Measurements from ENCODE around the gene NT5C3B. TPM values are rescaled to one million over a fixed set of nuclear protein-coding genes. Genes with fewer than 3 reads are reported as not detected.
"Not testable (repeated sequence)": the region's sequence is repeated elsewhere in the genome, so short reads cannot be mapped to it uniquely, and the experiment has no call there.

The NT5C3B gene
- total and polyA plus RNA-seq, 2 experiments from 2014 or later = 164 to 222 TPM

DNA sequence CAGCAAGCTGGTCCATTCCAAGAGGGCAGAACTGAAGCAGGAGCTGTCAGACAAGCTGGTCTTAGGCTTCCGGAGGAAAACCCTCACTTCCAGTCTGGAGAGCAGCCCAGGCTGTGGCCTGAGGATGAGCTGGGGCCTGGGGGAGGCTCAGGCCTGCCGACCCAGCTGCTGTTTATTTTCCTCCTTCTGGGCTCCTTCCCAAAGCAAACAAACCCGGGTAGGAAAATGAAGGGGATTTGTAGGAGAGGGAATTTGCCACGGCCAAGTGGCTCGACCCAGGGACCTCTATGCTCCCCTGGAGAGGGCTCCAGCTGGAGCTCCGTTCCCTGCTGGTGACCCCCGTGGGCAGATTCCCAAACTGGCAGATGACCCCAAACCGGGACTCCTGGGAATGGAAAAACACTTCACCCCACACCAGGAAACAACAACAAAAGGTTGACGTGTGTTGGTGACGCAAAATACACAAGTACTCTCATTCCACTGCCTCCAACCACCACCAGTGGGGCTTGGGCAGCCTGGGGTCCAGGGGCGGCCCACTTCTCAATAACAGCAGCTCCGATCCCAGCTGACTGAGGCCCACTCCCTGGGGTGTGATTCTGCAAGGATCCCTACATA is 58.4 kb downstream of the NT5C3B start:
- H3K27me3 ChIP-seq = no peaks in the 10 kb centered on the region
- H3K9me3 ChIP-seq (ENCODE audit: low read depth) = no peaks in the 10 kb centered on the region
- TF ChIP-seq, protein P1, sequence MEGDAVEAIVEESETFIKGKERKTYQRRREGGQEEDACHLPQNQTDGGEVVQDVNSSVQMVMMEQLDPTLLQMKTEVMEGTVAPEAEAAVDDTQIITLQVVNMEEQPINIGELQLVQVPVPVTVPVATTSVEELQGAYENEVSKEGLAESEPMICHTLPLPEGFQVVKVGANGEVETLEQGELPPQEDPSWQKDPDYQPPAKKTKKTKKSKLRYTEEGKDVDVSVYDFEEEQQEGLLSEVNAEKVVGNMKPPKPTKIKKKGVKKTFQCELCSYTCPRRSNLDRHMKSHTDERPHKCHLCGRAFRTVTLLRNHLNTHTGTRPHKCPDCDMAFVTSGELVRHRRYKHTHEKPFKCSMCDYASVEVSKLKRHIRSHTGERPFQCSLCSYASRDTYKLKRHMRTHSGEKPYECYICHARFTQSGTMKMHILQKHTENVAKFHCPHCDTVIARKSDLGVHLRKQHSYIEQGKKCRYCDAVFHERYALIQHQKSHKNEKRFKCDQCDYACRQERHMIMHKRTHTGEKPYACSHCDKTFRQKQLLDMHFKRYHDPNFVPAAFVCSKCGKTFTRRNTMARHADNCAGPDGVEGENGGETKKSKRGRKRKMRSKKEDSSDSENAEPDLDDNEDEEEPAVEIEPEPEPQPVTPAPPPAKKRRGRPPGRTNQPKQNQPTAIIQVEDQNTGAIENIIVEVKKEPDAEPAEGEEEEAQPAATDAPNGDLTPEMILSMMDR (IDR thresholded peaks at IDR 0.05; ENCODE audit: low read depth, low read length) = no peak
- H3K36me3 ChIP-seq = no peaks in the 10 kb centered on the region
- no peak overlapping the region for H3K4me3 ChIP-seq
- H3K27ac ChIP-seq = peak overlapping the region; percentile 71
- H3K4me1 ChIP-seq (ENCODE audit: low read depth) = peaks cover 34% of the 10 kb centered on the region
- DNase-seq (ENCODE audit: low read depth in 1 of 2, low spot score in 1 of 2) = peak in 1 of 2 donors; percentile 98

DNA sequence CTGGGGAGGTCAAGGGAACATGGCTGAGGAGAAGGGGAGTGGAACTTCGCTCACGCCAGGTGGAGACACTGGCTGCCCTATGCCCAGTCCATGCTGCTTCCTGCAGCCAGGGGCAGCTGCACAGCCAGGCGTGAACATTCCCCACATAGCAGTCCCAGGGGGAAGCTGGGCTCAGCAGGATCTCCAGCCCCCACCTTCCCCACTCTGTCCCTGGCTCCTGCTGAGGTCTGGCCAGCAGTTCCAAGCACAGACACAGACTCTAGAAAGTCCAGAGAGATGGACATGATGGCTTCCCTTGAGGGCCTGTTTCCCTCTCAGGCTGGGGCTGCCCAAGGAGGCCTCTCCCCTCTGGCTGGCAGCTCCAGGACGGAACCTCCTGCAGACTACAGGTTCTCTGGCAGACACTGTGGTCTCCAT is 58.9 kb downstream of the NT5C3B start:
- peak in 1 of 2 donors; percentile 25 for DNase-seq (ENCODE audit: low read depth in 1 of 2, low spot score in 1 of 2)

DNA sequence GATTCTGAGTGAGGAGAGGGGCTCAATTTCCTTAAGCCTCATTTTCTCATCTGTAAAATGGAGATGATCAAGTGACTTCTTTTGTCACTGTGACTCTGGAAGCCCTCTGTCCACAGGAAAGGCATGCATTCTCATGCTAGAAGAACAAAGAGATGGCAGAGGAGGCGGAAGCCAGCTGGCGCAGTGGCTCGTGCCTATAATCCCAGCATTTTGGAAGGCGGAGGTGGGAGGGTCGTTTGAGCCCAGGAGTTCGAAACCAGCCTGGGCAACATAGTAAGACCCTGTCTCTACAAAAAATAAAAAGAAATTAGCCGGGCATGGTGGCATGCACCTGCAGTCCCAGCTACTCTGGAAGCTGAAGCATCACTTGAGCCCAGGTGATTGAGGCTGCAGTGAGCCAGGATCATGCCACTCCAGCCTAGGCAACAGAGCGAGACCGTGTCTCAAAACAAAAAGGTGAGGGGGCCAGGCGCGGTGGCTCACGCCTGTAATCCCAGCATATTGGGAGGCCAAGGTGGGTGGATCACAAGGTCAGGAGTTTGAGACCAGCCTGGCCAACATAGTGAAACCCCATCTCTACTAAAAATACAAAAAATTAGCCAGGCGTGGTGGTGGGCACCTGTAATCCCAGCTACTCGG is 59.7 kb downstream of the NT5C3B start:
- H3K27me3 ChIP-seq; DNase-seq (ENCODE audit: low read depth in 1 of 2, low spot score in 1 of 2); H3K4me3 ChIP-seq; H3K36me3 ChIP-seq; H3K9me3 ChIP-seq (ENCODE audit: low read depth): not testable (repeated sequence)
- H3K27ac ChIP-seq = peak overlapping the region; percentile 35
- peaks cover 21% of the 10 kb centered on the region for H3K4me1 ChIP-seq (ENCODE audit: low read depth)

More for the DNA sequence above, 58.9 kb downstream of the NT5C3B start:
- Histone ChIP-seq H3K36me3 (no peaks in the 10 kb centered on the region), H3K4me1 (ENCODE audit: low read depth) (peaks cover 29% of the 10 kb centered on the region), H3K9me3 (ENCODE audit: low read depth) (no peaks in the 10 kb centered on the region), H3K27ac (peak overlapping the region; percentile 71), H3K27me3 (no peaks in the 10 kb centered on the region), H3K4me3 (no peak overlapping the region)
- TF ChIP-seq, protein P1 (IDR thresholded peaks at IDR 0.05; ENCODE audit: low read depth, low read length) = peak; percentile 35

DNA sequence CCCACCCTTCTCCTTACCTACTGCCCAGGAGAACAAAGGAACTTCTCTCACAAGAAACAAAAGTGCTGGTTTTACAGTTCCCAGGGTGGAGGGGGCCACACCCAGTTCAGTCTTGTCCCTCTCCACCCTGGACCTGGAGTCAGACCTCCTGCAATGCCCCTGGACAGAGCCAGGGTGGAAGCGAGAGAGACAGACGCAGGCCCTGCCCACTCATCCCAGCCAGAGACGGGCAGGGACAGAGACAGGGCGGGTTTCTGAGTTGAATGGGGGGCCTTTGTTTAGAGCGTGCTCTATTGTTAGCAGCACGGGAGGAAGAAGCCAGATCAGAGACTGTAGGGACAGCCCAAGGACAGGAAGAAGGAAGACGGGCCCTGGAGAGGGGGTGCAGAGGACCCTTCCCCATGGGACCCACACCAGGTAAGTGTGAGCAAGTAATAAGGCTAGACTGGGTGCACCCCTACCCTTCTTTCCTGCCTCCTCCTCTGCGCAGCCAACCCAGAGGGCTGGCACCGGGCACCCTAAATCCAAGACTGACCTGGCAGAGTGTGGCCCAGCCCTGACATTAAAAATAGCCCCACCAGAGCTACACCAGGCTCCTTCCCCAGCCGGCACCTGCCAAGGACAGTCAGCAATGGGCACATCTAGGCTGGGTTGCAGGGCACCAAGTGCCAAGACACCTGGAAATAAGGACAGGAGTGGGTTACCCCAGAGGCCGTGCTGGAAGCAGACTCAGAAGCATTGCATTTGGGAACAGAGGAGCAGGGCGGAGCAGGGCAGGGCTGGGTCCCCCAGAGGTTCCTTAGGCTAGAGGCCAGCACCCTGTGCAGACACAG is 60.4 kb downstream of the NT5C3B start:
- TF ChIP-seq, protein P1 (IDR thresholded peaks at IDR 0.05; ENCODE audit: low read depth, low read length) = no peak
- H3K36me3 ChIP-seq = peaks cover 11% of the 10 kb centered on the region
- no peaks in the 10 kb centered on the region for H3K27me3 ChIP-seq
- no peak for DNase-seq (ENCODE audit: low read depth in 1 of 2, low spot score in 1 of 2)
- H3K4me3 ChIP-seq = no peak overlapping the region
- H3K9me3 ChIP-seq (ENCODE audit: low read depth) = no peaks in the 10 kb centered on the region
- peaks cover 18% of the 10 kb centered on the region for H3K4me1 ChIP-seq (ENCODE audit: low read depth)
- H3K27ac ChIP-seq = peak overlapping the region; percentile 35

Other genes with a start within 250 kb of the NT5C3B start
- not detected in 2 replicates for gene KRT14, start 249.3 kb downstream of the NT5C3B start, total RNA-seq
- 0.20 TPM in 1 of 2 replicates, not detected in the other for gene KRT14, start 249.3 kb downstream of the NT5C3B start, polyA plus RNA-seq
- not detected in 2 replicates for gene KRT16, start 223.5 kb downstream of the NT5C3B start, total RNA-seq
- gene KRT16, start 223.5 kb downstream of the NT5C3B start, polyA plus RNA-seq = 0.16 TPM in 1 of 2 replicates, not detected in the other
- gene KRT17, start 211.7 kb downstream of the NT5C3B start, total RNA-seq = not detected in 2 replicates
- gene KRT17, start 211.7 kb downstream of the NT5C3B start, polyA plus RNA-seq = 1.2 TPM in 1 of 2 replicates, not detected in the other
- 153 and 285 TPM in 2 replicates for gene EIF1, start 147.3 kb downstream of the NT5C3B start, total RNA-seq
- gene EIF1, start 147.3 kb downstream of the NT5C3B start, polyA plus RNA-seq = 726 and 784 TPM in 2 replicates
- gene GAST, start 123.9 kb downstream of the NT5C3B start, total RNA-seq = not detected in 2 replicates
- gene GAST, start 123.9 kb downstream of the NT5C3B start, polyA plus RNA-seq = not detected in 2 replicates
- 0.98 and 1.8 TPM in 2 replicates for gene HAP1, start 101.6 kb downstream of the NT5C3B start, total RNA-seq
- 0.80 and 2.1 TPM in 2 replicates for gene HAP1, start 101.6 kb downstream of the NT5C3B start, polyA plus RNA-seq
- gene JUP, start 49.5 kb downstream of the NT5C3B start, total RNA-seq = 296 and 359 TPM in 2 replicates
- gene JUP, start 49.5 kb downstream of the NT5C3B start, polyA plus RNA-seq = 160 and 206 TPM in 2 replicates
- gene P3H4, start 24.3 kb downstream of the NT5C3B start, total RNA-seq = 118 and 153 TPM in 2 replicates
- 137 and 138 TPM in 2 replicates for gene P3H4, start 24.3 kb downstream of the NT5C3B start, polyA plus RNA-seq
- 265 and 336 TPM in 2 replicates for gene FKBP10, start 23.2 kb downstream of the NT5C3B start, total RNA-seq
- gene FKBP10, start 23.2 kb downstream of the NT5C3B start, polyA plus RNA-seq = 113 and 165 TPM in 2 replicates
- 0.36 TPM in 1 of 2 replicates, not detected in the other for gene KLHL10, start 1.6 kb upstream of the NT5C3B start, total RNA-seq
- gene KLHL10, start 1.6 kb upstream of the NT5C3B start, polyA plus RNA-seq = 0.14 TPM in 1 of 2 replicates, not detected in the other
- 26.5 and 29.2 TPM in 2 replicates for gene KLHL11, start 29.2 kb upstream of the NT5C3B start, total RNA-seq
- 21.3 and 22.6 TPM in 2 replicates for gene KLHL11, start 29.2 kb upstream of the NT5C3B start, polyA plus RNA-seq
- 96.3 and 155 TPM in 2 replicates for gene ACLY, start 82.7 kb upstream of the NT5C3B start, total RNA-seq
- gene ACLY, start 82.7 kb upstream of the NT5C3B start, polyA plus RNA-seq = 71.5 and 89.2 TPM in 2 replicates
- gene ODAD4, start 94.4 kb upstream of the NT5C3B start, total RNA-seq = 2.6 and 4.5 TPM in 2 replicates
- gene ODAD4, start 94.4 kb upstream of the NT5C3B start, polyA plus RNA-seq = 3.2 and 8.0 TPM in 2 replicates
- gene CNP, start 130.6 kb upstream of the NT5C3B start, total RNA-seq = 69.0 and 70.0 TPM in 2 replicates
- gene CNP, start 130.6 kb upstream of the NT5C3B start, polyA plus RNA-seq = 79.4 and 82.8 TPM in 2 replicates
- gene DNAJC7, start 181.2 kb upstream of the NT5C3B start, total RNA-seq = 66.6 and 79.2 TPM in 2 replicates
- 83.8 and 90.0 TPM in 2 replicates for gene DNAJC7, start 181.2 kb upstream of the NT5C3B start, polyA plus RNA-seq
- 113 and 125 TPM in 2 replicates for gene NKIRAS2, start 183.9 kb upstream of the NT5C3B start, total RNA-seq
- gene NKIRAS2, start 183.9 kb upstream of the NT5C3B start, polyA plus RNA-seq = 98.2 and 107 TPM in 2 replicates
- 6.2 and 7.6 TPM in 2 replicates for gene C17orf113, start 214.4 kb upstream of the NT5C3B start, total RNA-seq
- gene C17orf113, start 214.4 kb upstream of the NT5C3B start, polyA plus RNA-seq = 4.5 and 4.7 TPM in 2 replicates